ENCODE results near the gene PSTPIP2.

The PSTPIP2 gene

GRCh38 chr18:45991788-45992187 is 80.3 kb downstream of the PSTPIP2 start:
- in situ Hi-C loops (cut with HindIII; ENCODE audit: low pct_ligation_motif_present, low sequenced_read_pairs) = no loop called here
- Histone ChIP-seq H3K36me3 (replicated peaks) (peaks cover 3% of the 10 kb centered on the region), H3K4me3 (ENCODE audit: low read depth, low read length) (no peak overlapping the region), H3K27ac (no peak overlapping the region), H3K27me3 (replicated peaks) (no peaks in the 10 kb centered on the region)
- no peak for DNase-seq
- TF ChIP-seq CTCF (IDR thresholded peaks at IDR 0.05; ENCODE audit: low read depth, low read length, missing control alignments) = no peak

- H3K27ac ChIP-seq = no peak overlapping the region
- in situ Hi-C loops (cut with HindIII; ENCODE audit: low pct_ligation_motif_present, low sequenced_read_pairs) = no loop called here
Observed at GRCh38 chr18:45984546-45985235, 87.4 kb downstream of the PSTPIP2 start.

GRCh38 chr18:45981821-45982220 is 90.2 kb downstream of the PSTPIP2 start:
- TF ChIP-seq CTCF (IDR thresholded peaks at IDR 0.05; ENCODE audit: low read depth, low read length, missing control alignments) = no peak
- no peak overlapping the region for H3K27ac ChIP-seq
- no peak overlapping the region for H3K4me3 ChIP-seq (ENCODE audit: low read depth, low read length)
- in situ Hi-C loops (cut with HindIII; ENCODE audit: low pct_ligation_motif_present, low sequenced_read_pairs) = no loop called here
- H3K27me3 ChIP-seq (replicated peaks) = no peaks in the 10 kb centered on the region
- DNase-seq = no peak
- H3K36me3 ChIP-seq (replicated peaks) = no peaks in the 10 kb centered on the region

More at GRCh38 chr18:45984546-45985235, 87.4 kb downstream of the PSTPIP2 start:
- DNase-seq = no peak
- no peak for TF ChIP-seq CTCF (IDR thresholded peaks at IDR 0.05; ENCODE audit: low read depth, low read length, missing control alignments)
- H3K27me3 ChIP-seq (replicated peaks) = no peaks in the 10 kb centered on the region
- H3K36me3 ChIP-seq (replicated peaks) = peaks cover 3% of the 10 kb centered on the region
- no peak overlapping the region for H3K4me3 ChIP-seq (ENCODE audit: low read depth, low read length)

GRCh38 chr18:45980229-45980628 is 91.8 kb downstream of the PSTPIP2 start:
- no peaks in the 10 kb centered on the region for H3K36me3 ChIP-seq (replicated peaks)
- no peak for DNase-seq
- TF ChIP-seq CTCF (IDR thresholded peaks at IDR 0.05; ENCODE audit: low read depth, low read length, missing control alignments) = no peak
- H3K4me3 ChIP-seq (ENCODE audit: low read depth, low read length) = no peak overlapping the region
- no peak overlapping the region for H3K27ac ChIP-seq
- in situ Hi-C loops (cut with HindIII; ENCODE audit: low pct_ligation_motif_present, low sequenced_read_pairs) = no loop called here
- no peaks in the 10 kb centered on the region for H3K27me3 ChIP-seq (replicated peaks)

- Histone ChIP-seq H3K27ac (no peak overlapping the region), H3K27me3 (replicated peaks) (no peaks in the 10 kb centered on the region), H3K36me3 (replicated peaks) (no peaks in the 10 kb centered on the region), H3K4me3 (ENCODE audit: low read depth, low read length) (no peak overlapping the region)
- no peak for TF ChIP-seq CTCF (IDR thresholded peaks at IDR 0.05; ENCODE audit: low read depth, low read length, missing control alignments)
- DNase-seq = no peak
- in situ Hi-C loops (cut with HindIII; ENCODE audit: low pct_ligation_motif_present, low sequenced_read_pairs) = no loop called here
Observed at GRCh38 chr18:45978084-45978483, 94.0 kb downstream of the PSTPIP2 start.

GRCh38 chr18:45976974-45977373 is 95.1 kb downstream of the PSTPIP2 start:
- no peak for TF ChIP-seq CTCF (IDR thresholded peaks at IDR 0.05; ENCODE audit: low read depth, low read length, missing control alignments)
- DNase-seq = no peak
- Histone ChIP-seq H3K27me3 (replicated peaks) (no peaks in the 10 kb centered on the region), H3K4me3 (ENCODE audit: low read depth, low read length) (no peak overlapping the region), H3K27ac (no peak overlapping the region), H3K36me3 (replicated peaks) (no peaks in the 10 kb centered on the region)
- in situ Hi-C loops (cut with HindIII; ENCODE audit: low pct_ligation_motif_present, low sequenced_read_pairs) = no loop called here

All from brain microvascular endothelial cell (primary cell).